Fibroblast of villous mesenchyme (primary cell): ENCODE measurements around the gene JMY. TPM values are rescaled to one million over a fixed set of nuclear protein-coding genes. Genes with fewer than 3 reads are reported as not detected.

Experiments used
- DNase-seq: peaks from one replicate; pipeline ENCODE4 v3.0.0-alpha.2; 2010; ENCODE audit warnings: low read depth
- H3K4me3 ChIP-seq: 2 replicates; pipeline ENCODE4 v1.5.1; 2011; ENCODE audit warnings: low read depth, mild to moderate bottlenecking, low read length
- total RNA-seq: library from RNA; depleted of rRNA; stranded (reverse); fragments of >200 nt; gene quantifications from 2 replicates; pipeline ENCODE4 v1.2.3, GENCODE V29; 2012
- TF ChIP-seq, protein P1 (sequence below): IDR thresholded peaks from 2 replicates; pipeline ENCODE4 v1.5.1; 2012; ENCODE audit warnings: low read depth, mild to moderate bottlenecking, low read length; ENCODE audit not compliant: insufficient read depth

Gene JMY
- total RNA-seq, 1 donor = 9.1 TPM

DNA sequence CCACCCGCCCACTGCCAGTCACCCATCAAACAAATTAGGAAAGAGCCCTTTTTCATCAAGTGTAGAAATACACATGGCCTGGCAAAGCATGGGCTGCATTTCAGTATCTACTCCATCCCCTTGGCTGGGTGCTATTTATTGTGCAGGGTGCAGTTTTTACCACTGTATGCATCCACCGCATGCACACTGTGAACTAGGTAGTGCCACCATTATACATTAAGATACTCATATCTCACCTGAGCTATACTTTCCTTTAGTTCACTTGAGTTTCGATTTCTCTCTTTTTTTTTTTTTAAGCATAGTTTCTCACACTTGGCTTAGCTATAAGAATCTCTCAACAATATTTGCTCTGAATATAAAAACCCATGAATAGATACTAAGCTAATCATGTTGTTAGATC is 49.4 kb downstream of the JMY start:
- DNase-seq = no peak
- no peak overlapping the region for H3K4me3 ChIP-seq
- TF ChIP-seq, protein P1, sequence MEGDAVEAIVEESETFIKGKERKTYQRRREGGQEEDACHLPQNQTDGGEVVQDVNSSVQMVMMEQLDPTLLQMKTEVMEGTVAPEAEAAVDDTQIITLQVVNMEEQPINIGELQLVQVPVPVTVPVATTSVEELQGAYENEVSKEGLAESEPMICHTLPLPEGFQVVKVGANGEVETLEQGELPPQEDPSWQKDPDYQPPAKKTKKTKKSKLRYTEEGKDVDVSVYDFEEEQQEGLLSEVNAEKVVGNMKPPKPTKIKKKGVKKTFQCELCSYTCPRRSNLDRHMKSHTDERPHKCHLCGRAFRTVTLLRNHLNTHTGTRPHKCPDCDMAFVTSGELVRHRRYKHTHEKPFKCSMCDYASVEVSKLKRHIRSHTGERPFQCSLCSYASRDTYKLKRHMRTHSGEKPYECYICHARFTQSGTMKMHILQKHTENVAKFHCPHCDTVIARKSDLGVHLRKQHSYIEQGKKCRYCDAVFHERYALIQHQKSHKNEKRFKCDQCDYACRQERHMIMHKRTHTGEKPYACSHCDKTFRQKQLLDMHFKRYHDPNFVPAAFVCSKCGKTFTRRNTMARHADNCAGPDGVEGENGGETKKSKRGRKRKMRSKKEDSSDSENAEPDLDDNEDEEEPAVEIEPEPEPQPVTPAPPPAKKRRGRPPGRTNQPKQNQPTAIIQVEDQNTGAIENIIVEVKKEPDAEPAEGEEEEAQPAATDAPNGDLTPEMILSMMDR = no peak

DNA sequence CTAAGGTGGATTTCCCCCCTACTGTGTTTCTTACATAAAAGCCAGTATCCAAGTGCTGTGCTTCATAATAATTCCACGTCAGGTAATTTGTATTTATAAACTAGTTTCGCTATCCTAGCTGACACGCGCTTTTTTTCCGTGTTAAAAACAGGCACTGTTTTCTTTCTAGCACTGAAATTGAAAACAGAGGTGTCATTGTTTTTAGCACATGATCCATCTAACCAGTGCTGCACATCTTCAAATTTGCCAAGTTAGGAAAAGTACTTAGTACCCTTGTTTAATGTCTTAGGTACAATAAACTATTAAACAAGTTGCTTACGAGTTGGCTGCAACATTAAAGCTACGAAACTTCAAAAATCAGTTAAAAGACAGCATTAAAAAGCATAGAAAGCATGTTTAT is 49.9 kb downstream of the JMY start:
- H3K4me3 ChIP-seq = no peak overlapping the region
- TF ChIP-seq, protein P1 = no peak
- peak; percentile 13 for DNase-seq

GRCh38 chr5:79287380-79287779 is 51.4 kb downstream of the JMY start:
- no peak for DNase-seq
- H3K4me3 ChIP-seq = no peak overlapping the region
- TF ChIP-seq, protein P1 = no peak

GRCh38 chr5:79287907-79288306 is 52.0 kb downstream of the JMY start:
- no peak for DNase-seq
- H3K4me3 ChIP-seq = no peak overlapping the region
- TF ChIP-seq, protein P1 = no peak

DNA sequence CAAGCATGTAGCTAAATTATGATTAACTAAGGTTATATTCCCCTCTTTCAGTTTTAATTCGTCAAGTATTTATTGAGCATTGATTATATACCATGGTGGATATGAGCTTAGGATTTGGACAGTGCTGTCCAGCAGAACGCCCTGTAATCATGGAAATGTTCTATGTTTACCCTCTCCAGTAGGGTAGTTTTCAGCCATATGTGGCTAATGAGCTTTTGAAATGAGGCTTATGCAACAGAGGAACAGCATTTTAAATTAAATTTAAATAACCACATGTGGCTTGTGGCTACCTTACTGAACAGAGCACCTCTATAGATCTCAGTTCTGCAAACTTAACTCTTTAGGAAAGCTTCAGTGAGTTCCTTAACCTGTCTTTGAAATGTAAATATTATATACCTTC is 59.1 kb downstream of the JMY start:
- no peak overlapping the region for H3K4me3 ChIP-seq
- TF ChIP-seq, protein P1 = no peak
- DNase-seq = no peak

DNA sequence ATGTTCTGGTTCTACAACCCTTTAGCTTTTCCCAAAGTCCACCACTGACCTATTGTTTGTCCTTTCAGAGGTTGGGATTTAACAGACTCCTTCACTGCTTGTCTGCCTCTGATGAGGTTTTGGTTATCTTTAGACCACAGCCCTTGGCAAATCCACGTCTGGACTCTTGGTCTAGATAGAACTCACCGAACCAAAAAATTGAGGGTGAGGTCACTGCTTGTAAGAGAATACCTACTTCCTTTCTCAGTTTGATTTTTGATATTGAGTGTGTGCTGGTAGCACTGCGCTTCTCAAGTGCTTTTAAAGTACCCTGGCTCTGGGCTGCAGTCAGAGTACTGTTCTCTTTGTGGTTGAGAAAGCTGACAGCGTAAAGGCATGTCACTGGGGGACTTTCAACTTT is 61.7 kb downstream of the JMY start:
- no peak overlapping the region for H3K4me3 ChIP-seq
- no peak for DNase-seq
- TF ChIP-seq, protein P1 = no peak

DNA sequence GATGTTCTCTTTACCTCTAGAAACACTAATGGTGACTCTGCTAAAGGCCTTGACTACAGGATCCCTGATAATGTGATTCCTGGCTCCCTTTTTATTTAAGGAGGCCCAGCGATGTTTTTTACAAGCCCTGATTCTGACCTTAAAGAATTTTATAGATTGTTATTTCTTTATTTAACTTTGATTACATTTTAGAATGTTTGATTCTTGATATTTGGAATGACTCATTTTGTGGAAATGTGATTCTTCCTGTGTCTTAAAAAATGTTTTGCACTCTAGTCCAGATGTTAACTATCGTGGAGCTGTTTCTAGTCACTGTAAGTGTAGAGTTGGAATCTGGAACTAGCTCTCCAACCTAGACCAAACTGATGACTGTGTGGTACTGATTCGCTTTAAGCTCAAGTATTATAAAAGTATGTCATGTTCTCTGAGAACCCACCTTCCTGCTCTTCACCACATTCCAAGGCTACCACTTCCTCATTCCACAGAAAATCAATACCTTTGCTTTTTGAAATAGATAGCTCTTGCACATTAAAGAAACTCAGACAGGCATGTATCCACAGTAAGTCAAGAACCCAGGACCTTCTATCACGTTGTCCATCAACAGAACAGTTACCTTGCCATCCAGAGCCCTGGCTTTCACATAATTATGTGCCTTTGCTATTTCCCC is 65.2 kb downstream of the JMY start:
- H3K4me3 ChIP-seq = no peak overlapping the region
- TF ChIP-seq, protein P1 = no peak
- peak; percentile 52 for DNase-seq
